KG1 (cell line): ENCODE results near the gene AP2A2.

ENCODE experiments used
- DNase-seq: peaks from one replicate; lab custom pipeline; 2025; lab: John Stamatoyannopoulos, UW

Gene AP2A2

DNA sequence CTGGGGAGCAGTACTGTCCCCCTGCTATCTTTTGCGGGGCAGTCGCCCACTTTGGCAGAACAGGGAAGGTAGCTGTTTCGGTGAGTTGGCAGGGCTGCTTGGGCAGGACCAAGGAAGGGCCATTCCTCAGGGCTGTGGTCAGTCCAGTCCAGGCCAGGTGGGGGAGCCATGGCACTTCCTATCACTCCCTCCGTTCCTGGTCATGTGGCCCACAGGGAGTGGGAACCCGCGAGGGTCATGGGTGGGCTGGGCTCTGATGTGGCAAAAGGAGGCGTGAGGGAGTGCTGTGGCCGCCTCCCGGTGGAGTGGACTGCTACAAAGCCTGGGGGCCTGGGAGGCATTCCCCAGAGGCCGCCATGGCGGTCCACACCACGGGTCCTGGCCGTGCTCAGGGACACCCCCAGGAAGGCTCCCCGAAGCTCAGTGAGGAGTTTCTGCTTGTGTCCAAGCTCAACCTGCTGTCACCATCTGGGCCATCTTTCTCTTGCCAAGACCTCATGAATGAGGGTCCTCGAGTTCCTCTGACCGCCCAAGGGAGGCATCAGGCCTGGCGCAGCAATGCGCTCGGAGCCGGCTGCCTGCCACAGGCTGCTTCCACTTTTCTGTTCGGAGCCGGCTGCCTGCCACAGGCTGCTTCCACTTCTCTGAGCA lies 27.0 kb upstream of the AP2A2 start:
- DNase-seq = no peak

- no peak for DNase-seq
Observed at GRCh38 chr11:899724-900123, 25.9 kb upstream of the AP2A2 start.

- no peak for DNase-seq
Observed at GRCh38 chr11:900545-900944, 25.1 kb upstream of the AP2A2 start.

- no peak for DNase-seq
Observed at GRCh38 chr11:901452-902061, 24.1 kb upstream of the AP2A2 start.

GRCh38 chr11:904380-904779 lies 21.3 kb upstream of the AP2A2 start:
- no peak for DNase-seq

DNA sequence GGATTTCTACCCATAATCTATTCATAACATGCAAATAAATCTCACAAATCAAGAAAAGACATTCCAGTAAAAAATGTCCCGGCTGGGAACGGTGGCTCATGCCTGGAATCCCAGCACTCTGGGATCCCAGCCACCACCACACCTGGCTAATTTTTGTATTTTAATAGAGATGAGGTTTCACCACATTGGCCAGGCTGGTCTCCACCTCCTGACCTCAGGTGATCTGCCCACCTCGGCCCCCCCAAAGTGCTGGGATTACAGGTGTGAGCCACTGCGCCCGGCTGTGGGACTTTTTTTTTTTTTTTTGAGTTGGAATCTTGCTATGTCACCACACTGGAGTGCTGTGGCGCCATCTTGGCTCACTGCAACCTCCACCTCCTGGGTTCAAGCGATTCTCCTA lies 19.7 kb upstream of the AP2A2 start:
- no peak for DNase-seq

DNA sequence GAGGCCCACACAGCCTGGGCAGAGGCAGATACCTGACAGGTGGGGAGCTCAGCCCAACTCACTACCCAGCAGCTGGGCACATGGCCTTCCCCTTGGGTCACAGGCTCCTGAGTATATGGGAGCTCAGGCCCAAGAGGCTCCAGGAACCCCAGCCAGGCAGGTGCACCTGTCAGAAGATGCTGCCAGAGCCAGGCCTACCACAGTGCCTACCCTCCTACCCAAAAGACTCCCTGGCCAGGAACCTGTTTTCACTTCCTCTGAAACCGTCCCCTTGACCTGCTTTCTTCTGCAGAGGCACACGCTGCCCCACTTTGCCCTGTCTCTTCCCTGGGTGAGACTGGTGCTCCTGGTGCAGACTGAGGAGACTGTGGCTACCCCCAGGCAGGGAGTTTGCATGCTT lies 18.0 kb upstream of the AP2A2 start:
- no peak for DNase-seq

DNA sequence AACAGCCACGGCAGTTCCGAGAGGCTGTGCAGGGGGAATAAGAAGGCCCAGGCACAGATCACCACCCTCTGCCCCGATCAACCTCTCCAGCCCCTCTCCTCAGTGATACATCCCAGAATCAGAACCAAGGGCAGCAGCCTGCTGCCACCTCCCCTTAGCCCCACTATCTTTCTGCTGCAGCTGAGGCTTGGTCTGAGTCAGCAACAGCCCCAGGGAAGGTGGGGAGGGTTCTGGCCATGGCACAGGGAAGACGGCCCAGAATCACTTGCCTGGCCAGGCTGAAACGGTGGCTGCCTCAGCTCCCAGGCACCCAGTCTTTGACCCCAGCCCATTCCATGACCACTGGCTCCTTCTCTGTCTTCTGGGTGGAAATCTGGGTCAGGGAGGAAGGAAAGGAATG lies 17.4 kb upstream of the AP2A2 start:
- no peak for DNase-seq

DNA sequence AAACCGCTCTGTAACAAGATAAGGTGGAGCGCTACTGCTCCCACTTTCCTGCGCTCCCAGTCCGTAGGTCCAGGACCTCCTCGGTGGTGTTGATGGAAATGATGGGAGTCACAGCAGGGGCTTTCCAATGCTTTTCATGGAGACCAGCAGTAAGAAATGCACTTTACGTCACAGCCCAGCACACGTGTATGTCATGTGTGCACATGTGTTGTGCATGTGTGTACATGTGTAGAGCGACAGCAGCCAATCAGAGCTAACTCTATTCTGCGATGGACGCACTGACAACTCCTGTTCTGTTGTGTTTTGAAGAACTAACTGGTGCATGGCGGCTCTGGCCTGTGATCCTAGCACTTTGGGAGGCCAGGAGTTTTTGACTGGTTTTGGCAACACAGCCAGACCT lies 16.3 kb upstream of the AP2A2 start:
- no peak for DNase-seq

DNA sequence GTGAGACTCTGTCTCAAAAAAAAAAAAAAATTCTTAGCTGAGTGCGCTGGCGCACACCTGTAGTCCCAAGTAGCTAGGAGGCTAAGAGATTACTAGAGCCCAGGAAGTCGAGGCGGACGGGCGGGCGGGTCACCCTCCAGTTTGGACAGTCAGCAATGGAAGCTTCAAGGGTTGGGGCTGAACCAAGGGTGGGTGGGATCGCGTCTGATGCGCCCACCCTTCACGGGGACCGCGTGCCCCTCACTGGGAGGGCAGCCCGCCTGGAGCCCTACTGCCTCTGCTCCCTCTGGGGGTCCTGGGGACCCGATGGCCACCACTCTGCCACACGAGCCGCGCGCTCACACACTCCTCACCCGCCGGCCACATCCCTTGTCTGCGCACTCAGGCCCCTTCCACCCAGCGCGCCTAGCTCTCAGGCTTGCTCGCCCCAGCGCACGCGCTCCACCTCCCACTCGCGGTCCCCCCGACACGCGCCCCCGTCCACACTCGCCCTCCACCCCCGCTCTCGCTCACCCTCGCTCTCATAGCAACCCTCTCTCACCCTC lies 15.6 kb upstream of the AP2A2 start:
- no peak for DNase-seq

DNA sequence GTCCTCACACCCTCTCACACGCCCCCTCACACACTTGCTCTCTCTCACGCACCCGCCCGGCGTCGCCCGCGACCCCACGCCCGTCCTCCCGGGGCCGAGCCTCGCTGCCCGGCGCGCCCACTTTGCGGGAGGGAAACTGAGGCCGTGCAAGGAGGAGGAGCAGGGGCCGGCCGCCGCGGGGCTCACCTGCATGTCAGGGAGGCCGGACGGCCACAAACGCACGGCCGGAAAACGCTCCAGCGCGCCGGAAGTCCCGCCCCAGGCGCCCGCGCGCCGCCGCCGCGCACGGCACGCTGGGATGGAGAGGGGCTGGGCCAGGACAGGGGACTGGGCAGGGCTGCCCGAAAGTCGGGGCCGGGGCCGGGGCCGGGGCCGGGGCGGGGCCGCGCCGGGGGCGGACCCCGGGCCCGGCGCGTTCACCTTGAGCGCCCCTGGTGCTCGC lies 15.1 kb upstream of the AP2A2 start, which contains the start of gene CHID1:
Gene CHID1, minus strand, starts transcription at position 222 of the 442 bp plus-strand sequence. CDS start 5,994 bp downstream, outside the sequence.
- DNase-seq = peak; percentile 47

GRCh38 chr11:911031-911889 lies 14.4 kb upstream of the AP2A2 start:
- peak; percentile 36 for DNase-seq

- DNase-seq = no peak
Observed at GRCh38 chr11:911890-912219, 13.8 kb upstream of the AP2A2 start.

GRCh38 chr11:912266-912665 lies 13.4 kb upstream of the AP2A2 start:
- no peak for DNase-seq

DNA sequence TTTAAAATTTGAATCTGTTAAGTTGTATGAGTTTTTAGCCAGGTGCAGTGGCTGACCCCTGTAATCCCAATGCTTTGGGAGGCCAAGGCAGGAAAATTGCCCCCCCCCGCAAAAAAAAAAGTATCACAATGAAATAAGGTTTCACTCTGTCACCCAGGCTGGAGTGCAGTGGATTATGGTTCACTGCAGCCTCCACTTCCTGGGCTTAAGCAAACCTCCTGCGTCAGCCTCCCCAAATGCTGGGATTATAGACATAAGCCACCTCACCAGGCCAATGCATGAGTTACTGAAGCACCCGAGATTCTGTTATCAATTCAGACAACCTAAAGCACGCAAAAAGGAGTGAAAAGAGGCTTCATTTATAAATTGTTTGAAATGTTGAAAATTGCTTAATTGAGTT lies 12.6 kb upstream of the AP2A2 start:
- no peak for DNase-seq

- no peak for DNase-seq
Observed at GRCh38 chr11:914204-914603, 11.5 kb upstream of the AP2A2 start.

- DNase-seq = no peak
Observed at GRCh38 chr11:914747-915501, 10.7 kb upstream of the AP2A2 start.

DNA sequence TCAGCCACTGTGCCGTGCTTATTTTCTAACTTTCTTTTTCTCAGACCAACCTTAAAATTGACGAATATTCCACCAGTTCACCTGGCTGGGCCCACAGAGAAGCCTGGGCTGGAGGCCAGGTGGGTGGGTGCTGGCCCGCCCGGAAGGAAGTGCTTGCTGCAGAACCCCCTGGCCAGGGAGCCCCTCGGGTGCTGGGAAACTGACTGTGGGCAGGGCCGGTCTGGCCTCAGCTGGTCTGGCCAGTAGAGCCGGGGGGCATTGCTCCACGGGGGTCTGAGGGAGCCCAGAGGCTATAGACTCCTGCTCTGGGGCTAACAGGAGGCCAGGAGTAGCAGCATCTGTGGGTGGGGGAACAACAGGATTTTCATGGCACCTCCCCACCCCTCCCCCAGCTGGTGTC lies 8.2 kb upstream of the AP2A2 start:
- no peak for DNase-seq

- DNase-seq = no peak
Observed at GRCh38 chr11:921921-922678, 3.6 kb upstream of the AP2A2 start.

GRCh38 chr11:923691-924405 lies 1.8 kb upstream of the AP2A2 start:
- no peak for DNase-seq
